OCI-LY3 (cell line): ENCODE measurements around the gene ASPM.

Experiments used
- H2AFZ ChIP-seq: fragments of 200-600, 300-600 bp; shearing (Covaris generic); 2 replicates; pipeline ENCODE4 v1.6.0; 2014; ENCODE audit warnings: antibody characterized with exemption, low read depth, low read length
- H3K27ac ChIP-seq: fragments of 200-600, 300-600 bp; sonication (generic); 2 replicates; pipeline ENCODE4 v1.5.1; 2014; ENCODE audit warnings: mild to moderate bottlenecking, low read length, moderate library complexity, mixed read lengths
- H3K27me3 ChIP-seq: fragments of 200-600, 300-600 bp; sonication (generic); 2 replicates; pipeline ENCODE4 v1.6.1; 2014; ENCODE audit warnings: low read depth, low read length, mixed read lengths
- H3K36me3 ChIP-seq: fragments of 200-600, 300-600 bp; sonication (generic); replicated peaks from 2 replicates; pipeline ENCODE3; 2014; ENCODE audit warnings: low read depth, low read length, mixed read lengths
- H3K4me1 ChIP-seq: fragments of 300-600, 200-600 bp; sonication (generic); 2 replicates; pipeline ENCODE4 v1.6.1; 2014; ENCODE audit warnings: low read length, mixed read lengths
- H3K4me2 ChIP-seq: fragments of 200-600, 300-600 bp; sonication (generic); 2 replicates; pipeline ENCODE4 v1.6.1; 2014; ENCODE audit warnings: low read length, mixed read lengths
- H3K4me3 ChIP-seq: fragments of 300-600, 200-600 bp; sonication (generic); 2 replicates; pipeline ENCODE4 v1.5.1; 2014; ENCODE audit warnings: antibody characterized with exemption, mild to moderate bottlenecking, low read length, moderate library complexity
- H3K79me2 ChIP-seq: fragments of 300-600, 200-600 bp; shearing (Covaris generic); 2 replicates; pipeline ENCODE4 v1.6.1; 2014; ENCODE audit warnings: mild to moderate bottlenecking, low read length, mixed read lengths
- H3K9ac ChIP-seq: fragments of 300-600, 200-600 bp; shearing (Covaris generic); 2 replicates; pipeline ENCODE4 v1.6.0; 2014; ENCODE audit warnings: mild to moderate bottlenecking, low read length, moderate library complexity
- H3K9me3 ChIP-seq: fragments of 200-600, 300-600 bp; shearing (Covaris generic); 2 replicates; pipeline ENCODE4 v1.6.1; 2014; ENCODE audit warnings: low read length, mixed read lengths; ENCODE audit not compliant: insufficient read depth
- H4K20me1 ChIP-seq: fragments of 200-600, 300-600 bp; sonication (generic); 2 replicates; pipeline ENCODE4 v1.6.1; 2016; ENCODE audit warnings: low read length, mixed read lengths; ENCODE audit not compliant: insufficient read depth
- EZH2phosphoT487 ChIP-seq: fragments of 200-600 bp; shearing (Covaris generic); IDR thresholded peaks from 2 replicates; pipeline ENCODE4 v1.6.1; 2018; ENCODE audit warnings: antibody characterized with exemption, mixed run types, low read depth
- TF ChIP-seq, protein P1 (sequence below): fragments of 200-600, 300-600 bp; sonication (generic); IDR thresholded peaks from 2 replicates; pipeline ENCODE4 v1.5.1; 2014; ENCODE audit warnings: antibody characterized with exemption, low read length, low read depth

The ASPM gene

DNA sequence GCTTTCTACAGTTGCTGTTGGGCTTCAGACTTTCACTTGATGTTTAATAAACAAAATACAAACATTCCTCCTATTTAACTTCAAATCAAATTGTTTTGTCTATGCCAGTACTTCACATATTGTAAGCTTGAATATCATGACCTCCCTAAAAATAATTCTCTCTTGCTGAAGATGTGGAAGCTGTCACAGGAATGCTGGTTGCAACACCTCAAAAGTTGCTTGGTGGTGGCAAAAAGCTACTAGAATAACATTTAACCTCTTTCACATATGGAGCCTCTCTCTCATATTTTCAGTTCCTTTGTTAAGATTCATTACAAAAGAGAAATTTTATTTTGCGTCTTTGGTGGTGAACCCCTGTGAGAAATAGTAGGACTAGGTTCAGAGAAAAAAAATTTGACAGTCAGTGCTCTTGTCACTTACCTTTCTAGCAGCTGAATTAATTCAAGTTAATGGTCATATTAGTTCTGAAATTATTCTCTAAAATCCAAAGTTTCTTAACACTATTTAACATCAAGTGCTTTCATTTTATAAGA, 53.9 kb downstream of the ASPM start:
- peaks cover 56% of the 10 kb centered on the region for H3K36me3 ChIP-seq

DNA sequence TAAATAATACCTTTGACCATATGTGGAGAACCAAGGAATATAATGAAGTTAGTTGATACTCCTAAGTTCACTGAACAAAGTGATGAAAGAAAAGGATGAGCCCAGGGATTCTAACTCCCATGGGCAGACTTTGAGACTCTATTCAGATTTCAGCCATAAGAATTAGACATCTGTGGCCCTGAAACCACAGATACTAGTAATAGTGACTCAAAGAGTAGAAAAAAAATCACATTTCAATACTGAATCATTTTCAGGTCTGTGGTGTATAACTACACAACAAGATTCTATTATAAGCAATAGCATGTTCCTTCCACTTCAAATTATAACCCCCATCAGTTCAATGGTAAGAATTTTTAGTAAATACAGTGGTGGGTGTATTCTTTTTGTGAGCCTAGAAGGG, 63.0 kb downstream of the ASPM start:
- H3K36me3 ChIP-seq: peaks cover 73% of the 10 kb centered on the region
- TF ChIP-seq EZH2phosphoT487: no peak
- TF ChIP-seq, protein P1, sequence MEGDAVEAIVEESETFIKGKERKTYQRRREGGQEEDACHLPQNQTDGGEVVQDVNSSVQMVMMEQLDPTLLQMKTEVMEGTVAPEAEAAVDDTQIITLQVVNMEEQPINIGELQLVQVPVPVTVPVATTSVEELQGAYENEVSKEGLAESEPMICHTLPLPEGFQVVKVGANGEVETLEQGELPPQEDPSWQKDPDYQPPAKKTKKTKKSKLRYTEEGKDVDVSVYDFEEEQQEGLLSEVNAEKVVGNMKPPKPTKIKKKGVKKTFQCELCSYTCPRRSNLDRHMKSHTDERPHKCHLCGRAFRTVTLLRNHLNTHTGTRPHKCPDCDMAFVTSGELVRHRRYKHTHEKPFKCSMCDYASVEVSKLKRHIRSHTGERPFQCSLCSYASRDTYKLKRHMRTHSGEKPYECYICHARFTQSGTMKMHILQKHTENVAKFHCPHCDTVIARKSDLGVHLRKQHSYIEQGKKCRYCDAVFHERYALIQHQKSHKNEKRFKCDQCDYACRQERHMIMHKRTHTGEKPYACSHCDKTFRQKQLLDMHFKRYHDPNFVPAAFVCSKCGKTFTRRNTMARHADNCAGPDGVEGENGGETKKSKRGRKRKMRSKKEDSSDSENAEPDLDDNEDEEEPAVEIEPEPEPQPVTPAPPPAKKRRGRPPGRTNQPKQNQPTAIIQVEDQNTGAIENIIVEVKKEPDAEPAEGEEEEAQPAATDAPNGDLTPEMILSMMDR: no peak
- peaks cover 10% of the 10 kb centered on the region; the same call in 1 of the 2 replicates for H3K9me3 ChIP-seq

More for the DNA sequence above, 53.9 kb downstream of the ASPM start:
- Histone ChIP-seq H2AFZ (no peak overlapping the region), H3K79me2 (no peaks in the 10 kb centered on the region), H3K9ac (no peak overlapping the region), H3K27me3 (no peaks in the 10 kb centered on the region), H4K20me1 (no peaks in the 10 kb centered on the region), H3K4me1 (peaks cover 7% of the 10 kb centered on the region), H3K4me3 (no peak overlapping the region), H3K4me2 (no peak overlapping the region), H3K9me3 (no peaks in the 10 kb centered on the region), H3K27ac (no peak overlapping the region)
- TF ChIP-seq, protein P1: no peak
- no peak for TF ChIP-seq EZH2phosphoT487

GRCh38 chr1:197081117-197081753, 65.2 kb downstream of the ASPM start:
- Histone ChIP-seq H3K9ac (no peak overlapping the region), H2AFZ (no peak overlapping the region), H3K79me2 (no peaks in the 10 kb centered on the region), H3K36me3 (peaks cover 55% of the 10 kb centered on the region), H4K20me1 (no peaks in the 10 kb centered on the region), H3K4me2 (no peak overlapping the region), H3K27me3 (no peaks in the 10 kb centered on the region), H3K9me3 (peaks cover 10% of the 10 kb centered on the region; the same call in 1 of the 2 replicates), H3K4me1 (no peaks in the 10 kb centered on the region), H3K27ac (no peak overlapping the region), H3K4me3 (no peak overlapping the region)
- TF ChIP-seq EZH2phosphoT487: no peak
- TF ChIP-seq, protein P1: no peak

More for the DNA sequence above, 63.0 kb downstream of the ASPM start:
- Histone ChIP-seq H3K27me3 (no peaks in the 10 kb centered on the region), H3K4me1 (no peaks in the 10 kb centered on the region), H3K79me2 (no peaks in the 10 kb centered on the region), H3K4me3 (no peak overlapping the region), H3K4me2 (no peak overlapping the region), H3K27ac (no peak overlapping the region), H4K20me1 (no peaks in the 10 kb centered on the region), H2AFZ (no peak overlapping the region), H3K9ac (no peak overlapping the region)

DNA sequence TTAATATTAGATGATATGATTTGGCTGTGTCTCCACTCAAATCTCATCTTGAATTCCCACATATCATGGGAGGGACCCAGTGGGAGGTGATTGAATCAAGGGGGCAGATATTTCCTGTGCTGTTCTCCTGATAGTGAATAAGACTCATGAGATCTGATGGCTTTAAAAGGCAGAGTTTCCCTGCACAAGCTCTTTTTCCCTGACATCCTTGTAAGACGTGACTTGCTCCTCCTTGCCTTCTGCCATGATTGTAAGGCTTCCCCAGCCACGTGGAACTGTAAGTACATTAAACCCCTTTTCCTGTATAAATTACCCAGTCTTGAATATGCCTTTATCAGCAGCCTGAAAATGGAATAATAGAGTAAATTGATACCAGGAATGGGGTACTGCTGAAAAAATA, 66.1 kb downstream of the ASPM start:
- no peak for TF ChIP-seq EZH2phosphoT487
- TF ChIP-seq, protein P1: no peak
- Histone ChIP-seq H3K27me3 (no peaks in the 10 kb centered on the region), H3K9me3 (peaks cover 10% of the 10 kb centered on the region; the same call in 1 of the 2 replicates)

More for the DNA sequence above, 66.1 kb downstream of the ASPM start:
- H3K79me2 ChIP-seq: no peaks in the 10 kb centered on the region
- H3K4me1 ChIP-seq: no peaks in the 10 kb centered on the region
- no peaks in the 10 kb centered on the region for H4K20me1 ChIP-seq
- H3K4me2 ChIP-seq: no peak overlapping the region
- H3K27ac ChIP-seq: no peak overlapping the region
- H3K4me3 ChIP-seq: no peak overlapping the region
- no peak overlapping the region for H2AFZ ChIP-seq
- H3K9ac ChIP-seq: no peak overlapping the region
- peaks cover 45% of the 10 kb centered on the region for H3K36me3 ChIP-seq
